ENCODE results near the gene B4GAT1. TPM values are rescaled to one million over a fixed set of nuclear protein-coding genes. Genes with fewer than 3 reads are reported as not detected.

The B4GAT1 gene
- total RNA-seq, 4 donors from 2014 or later, result 23.9 to 32.4 (median 30.0) TPM

DNA sequence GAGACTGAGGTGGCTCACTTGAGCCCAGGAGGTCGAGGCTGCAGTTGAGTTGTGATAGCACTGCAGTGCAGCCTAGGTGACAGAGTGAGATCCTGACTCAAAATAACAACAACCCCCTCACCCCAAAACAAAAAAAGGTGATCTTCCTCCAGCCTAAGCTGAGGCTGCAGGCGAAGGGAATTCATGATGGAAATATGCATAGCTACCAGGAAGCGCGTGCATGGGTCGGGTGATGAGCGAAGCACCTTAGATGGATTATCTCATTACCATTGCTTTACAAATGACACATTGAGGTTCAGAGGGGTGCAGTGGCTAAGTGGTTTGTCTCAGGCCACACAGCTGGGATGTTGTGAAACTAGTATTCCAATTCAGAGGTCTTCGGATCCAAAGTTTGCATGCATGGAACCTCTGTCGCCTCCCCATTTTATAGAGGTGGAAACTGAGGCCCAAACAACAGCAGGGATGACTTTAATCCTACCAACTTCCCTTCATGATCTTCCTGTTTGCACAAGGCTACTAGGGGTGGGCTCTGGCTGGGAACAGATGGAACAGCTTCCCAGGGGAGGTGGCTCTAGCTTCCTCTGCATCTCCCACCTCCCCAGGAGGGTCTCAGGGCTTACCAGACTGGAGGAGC, 19.5 kb upstream of the B4GAT1 start:
- TF ChIP-seq POLR2A (IDR thresholded peaks at IDR 0.05), result no peak
- TF ChIP-seq, protein P1, sequence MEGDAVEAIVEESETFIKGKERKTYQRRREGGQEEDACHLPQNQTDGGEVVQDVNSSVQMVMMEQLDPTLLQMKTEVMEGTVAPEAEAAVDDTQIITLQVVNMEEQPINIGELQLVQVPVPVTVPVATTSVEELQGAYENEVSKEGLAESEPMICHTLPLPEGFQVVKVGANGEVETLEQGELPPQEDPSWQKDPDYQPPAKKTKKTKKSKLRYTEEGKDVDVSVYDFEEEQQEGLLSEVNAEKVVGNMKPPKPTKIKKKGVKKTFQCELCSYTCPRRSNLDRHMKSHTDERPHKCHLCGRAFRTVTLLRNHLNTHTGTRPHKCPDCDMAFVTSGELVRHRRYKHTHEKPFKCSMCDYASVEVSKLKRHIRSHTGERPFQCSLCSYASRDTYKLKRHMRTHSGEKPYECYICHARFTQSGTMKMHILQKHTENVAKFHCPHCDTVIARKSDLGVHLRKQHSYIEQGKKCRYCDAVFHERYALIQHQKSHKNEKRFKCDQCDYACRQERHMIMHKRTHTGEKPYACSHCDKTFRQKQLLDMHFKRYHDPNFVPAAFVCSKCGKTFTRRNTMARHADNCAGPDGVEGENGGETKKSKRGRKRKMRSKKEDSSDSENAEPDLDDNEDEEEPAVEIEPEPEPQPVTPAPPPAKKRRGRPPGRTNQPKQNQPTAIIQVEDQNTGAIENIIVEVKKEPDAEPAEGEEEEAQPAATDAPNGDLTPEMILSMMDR (IDR thresholded peaks at IDR 0.05), result no peak
- H3K4me3 ChIP-seq (ENCODE audit: low read depth, poor library complexity, severe bottlenecking), result no peak overlapping the region
- whole genome bisulfite sequencing, 2 donors, result 92 to 97% methylated on average over 8 of the region's 8 CpGs

DNA sequence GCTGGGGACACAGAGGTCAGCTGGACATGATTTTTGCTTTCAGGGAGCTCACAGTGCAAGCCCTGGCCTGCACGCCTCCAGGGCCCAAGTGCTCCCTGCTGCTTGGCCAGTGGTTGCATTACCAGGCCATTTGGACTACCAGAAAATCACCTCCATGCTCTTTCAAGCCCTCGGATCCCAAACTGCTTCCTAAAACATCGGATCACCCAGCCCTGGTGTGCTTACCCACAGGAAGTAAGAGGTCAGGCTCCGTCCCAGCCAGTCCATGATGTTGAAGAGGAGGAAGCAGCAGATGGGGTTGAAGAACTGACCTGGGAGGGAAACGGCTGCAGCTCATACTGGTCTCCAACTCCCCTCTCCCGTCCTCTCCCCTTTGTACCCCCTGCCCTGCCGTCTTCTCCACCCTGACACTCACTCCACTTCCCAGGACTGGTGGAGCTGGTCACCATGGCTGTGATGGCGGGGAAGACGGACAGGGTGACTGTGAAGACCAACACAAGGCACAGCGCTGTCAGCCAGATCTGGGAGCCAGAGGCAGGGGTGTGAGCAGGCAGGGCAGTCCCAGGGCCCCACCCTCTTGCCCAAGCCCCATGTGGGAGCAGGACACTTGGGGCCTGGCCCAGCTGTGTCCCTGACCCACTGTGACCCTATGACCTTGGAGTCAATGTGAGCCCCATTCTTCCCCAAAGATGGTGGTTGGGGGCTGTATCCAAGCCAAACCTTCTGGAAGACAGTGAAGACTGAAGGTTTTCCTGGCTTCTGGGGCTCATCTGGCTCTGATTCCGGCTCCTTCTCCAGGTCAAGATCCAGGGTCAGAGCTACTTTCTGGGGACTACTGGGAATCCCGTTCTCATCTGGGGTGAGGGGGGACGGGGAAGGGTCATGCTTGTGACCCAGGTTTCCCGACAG, 18.5 kb upstream of the B4GAT1 start:
- WGBS, 2 donors, result 65 to 77% methylated on average over 14 of the region's 14 CpGs
- no peak for DNase-seq (ENCODE audit: low spot score in 2 of 2)
- TF ChIP-seq, protein P1 (IDR thresholded peaks at IDR 0.05), result no peak
- no peak for TF ChIP-seq POLR2A (IDR thresholded peaks at IDR 0.05)
- intact Hi-C loops (cut with DNase I; ENCODE audit: low total_unique reads), result no loop called here
- no peak overlapping the region for H3K4me3 ChIP-seq (ENCODE audit: low read depth, poor library complexity, severe bottlenecking)

More for the DNA sequence above, 19.5 kb upstream of the B4GAT1 start:
- DNase-seq (ENCODE audit: low spot score in 2 of 2), result no peak
- intact Hi-C loops (cut with DNase I; ENCODE audit: low total_unique reads), result no loop called here

DNA sequence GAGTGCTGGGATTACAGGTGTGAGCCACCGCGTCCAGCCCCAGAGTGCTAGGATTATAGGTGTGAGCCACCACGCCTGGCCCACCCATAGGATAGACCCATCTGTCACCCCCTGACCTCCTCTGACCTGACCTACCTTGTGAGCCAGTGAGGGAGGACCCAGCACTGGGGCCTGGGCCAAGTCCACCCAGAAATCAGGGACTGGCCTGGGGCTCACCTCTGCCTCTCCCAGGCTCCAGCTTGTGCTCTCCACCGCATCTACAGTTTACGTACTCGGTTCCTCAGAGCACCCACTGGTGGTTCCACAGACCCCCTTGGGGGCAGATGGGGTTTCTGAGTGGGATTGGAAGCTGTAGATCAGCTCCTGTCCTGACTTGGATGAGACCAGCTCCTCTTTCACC, 17.7 kb upstream of the B4GAT1 start:
- TF ChIP-seq, protein P1 (IDR thresholded peaks at IDR 0.05), result no peak
- no peak for TF ChIP-seq POLR2A (IDR thresholded peaks at IDR 0.05)
- no peak overlapping the region for H3K4me3 ChIP-seq (ENCODE audit: low read depth, poor library complexity, severe bottlenecking)
- WGBS, 2 donors, result 91 to 94% methylated on average over 6 of the region's 6 CpGs
- intact Hi-C loops (cut with DNase I; ENCODE audit: low total_unique reads), result no loop called here
- DNase-seq (ENCODE audit: low spot score in 2 of 2), result no peak

DNA sequence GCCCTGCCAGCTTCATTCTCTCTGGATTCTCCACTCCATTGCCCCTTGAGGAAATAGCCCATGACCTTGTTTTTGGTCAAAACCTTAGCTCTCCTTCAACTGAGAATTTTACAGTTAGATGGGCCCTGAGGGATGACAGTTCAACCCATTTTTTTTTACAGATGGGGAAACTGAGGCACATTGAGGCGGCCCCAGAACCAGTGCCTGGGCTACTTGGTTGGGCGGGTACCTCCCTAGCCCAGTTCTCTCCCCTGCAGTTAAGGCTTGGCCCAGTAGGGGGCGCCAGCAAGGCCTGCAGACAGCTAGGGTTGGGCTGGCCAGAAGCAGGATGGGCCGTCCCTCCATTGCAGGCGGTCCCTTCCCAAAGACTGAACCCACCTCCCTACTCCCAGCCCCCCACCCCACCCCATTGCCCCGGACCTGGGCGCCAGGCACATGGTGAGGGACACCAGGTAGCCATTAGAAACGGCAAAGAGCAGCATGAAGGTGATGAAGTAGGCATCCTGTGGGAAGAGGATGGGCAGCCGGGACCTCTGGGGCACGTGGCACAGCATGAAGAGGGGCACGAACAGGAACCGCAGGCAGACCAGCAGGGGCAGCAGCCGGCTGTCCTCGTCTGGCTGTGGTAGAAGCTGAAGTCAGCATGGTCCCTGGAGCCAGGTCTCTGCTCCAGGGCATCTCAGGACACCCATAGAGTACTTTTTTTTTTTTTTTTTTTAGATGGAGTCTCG, 16.5 kb upstream of the B4GAT1 start:
- WGBS, 2 donors, result 72 to 79% methylated on average over 12 to 15 of the region's 15 CpGs
- DNase-seq (ENCODE audit: low spot score in 2 of 2), result no peak
- no peak for TF ChIP-seq POLR2A (IDR thresholded peaks at IDR 0.05)
- TF ChIP-seq, protein P1 (IDR thresholded peaks at IDR 0.05), result no peak
- intact Hi-C loops (cut with DNase I; ENCODE audit: low total_unique reads), result no loop called here
- H3K4me3 ChIP-seq (ENCODE audit: low read depth, poor library complexity, severe bottlenecking), result no peak overlapping the region

DNA sequence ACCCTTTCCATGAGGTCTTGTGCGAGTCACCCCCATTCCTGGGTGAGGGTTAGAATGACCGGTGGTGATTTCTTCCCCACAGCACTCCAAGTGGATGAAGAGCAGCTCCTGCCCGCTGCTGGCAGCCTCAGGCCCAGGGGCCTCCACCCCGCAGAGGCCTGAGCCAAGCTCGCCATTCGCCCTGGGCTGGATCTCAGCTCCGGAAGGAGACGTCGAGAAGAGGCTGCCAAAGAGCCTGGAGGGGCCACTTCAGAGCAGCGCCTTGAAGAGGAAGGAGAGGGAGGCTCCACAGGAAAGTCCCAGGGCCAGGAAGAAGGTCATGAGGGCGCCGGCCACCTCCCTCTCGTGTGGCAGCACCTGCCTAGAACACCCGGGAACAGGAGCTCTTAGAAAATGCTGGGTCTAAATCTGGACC, 15.8 kb upstream of the B4GAT1 start:
- no peak overlapping the region for H3K4me3 ChIP-seq (ENCODE audit: low read depth, poor library complexity, severe bottlenecking)
- TF ChIP-seq, protein P1 (IDR thresholded peaks at IDR 0.05), result no peak
- no peak for TF ChIP-seq POLR2A (IDR thresholded peaks at IDR 0.05)
- DNase-seq (ENCODE audit: low spot score in 2 of 2), result no peak
- intact Hi-C loops (cut with DNase I; ENCODE audit: low total_unique reads), result no loop called here
- WGBS, 2 donors, result 60 to 63% methylated on average over 14 of the region's 14 CpGs
